Memory B cell (primary cell): ENCODE results near the gene MT3.

Source experiments
- ATAC-seq: fragments of 150-1000 bp; cut with Tn5 transposase; 2 replicates; pipeline ENCODE4 v1.10.0; 2021; ENCODE audit warnings: low read depth, mild to moderate bottlenecking, moderate library complexity
- DNase-seq, 2 donors: peaks; one replicate each; pipeline ENCODE4 v3.0.0; 2022; ENCODE audit warnings: low spot score in 2 of 2
- H3K27ac Mint-ChIP-seq: one replicate; pipeline ENCODE4 v1.8.0; 2022; ENCODE audit warnings: mild to moderate bottlenecking, moderate library complexity, mixed read lengths
- H3K27me3 Mint-ChIP-seq: one replicate; pipeline ENCODE4 v1.8.0; 2022; ENCODE audit warnings: mixed read lengths
- H3K36me3 Mint-ChIP-seq: one replicate; pipeline ENCODE4 v1.8.0; 2022; ENCODE audit warnings: mild to moderate bottlenecking, mixed read lengths
- H3K4me1 Mint-ChIP-seq: one replicate; pipeline ENCODE4 v1.8.0; 2022; ENCODE audit warnings: mixed read lengths
- H3K4me3 Mint-ChIP-seq: one replicate; pipeline ENCODE4 v1.8.0; 2022; ENCODE audit warnings: mild to moderate bottlenecking, moderate library complexity, mixed read lengths
- H3K9me3 Mint-ChIP-seq: one replicate; pipeline ENCODE4 v1.8.0; 2022; ENCODE audit warnings: mixed read lengths

The MT3 gene

GRCh38 chr16:56635441-56635967 is 46.2 kb downstream of the MT3 start:
- no peak for ATAC-seq
- Mint-ChIP-seq H3K4me3 (peak overlapping the region; percentile 31), H3K27me3 (peaks cover 35% of the 10 kb centered on the region), H3K9me3 (no peaks in the 10 kb centered on the region), H3K4me1 (peaks cover 22% of the 10 kb centered on the region), H3K27ac (no peak overlapping the region), H3K36me3 (no peaks in the 10 kb centered on the region)
- DNase-seq, result no peak

- Mint-ChIP-seq H3K4me1 (peaks cover 18% of the 10 kb centered on the region), H3K36me3 (no peaks in the 10 kb centered on the region), H3K4me3 (no peak overlapping the region), H3K27me3 (peaks cover 33% of the 10 kb centered on the region), H3K27ac (no peak overlapping the region), H3K9me3 (no peaks in the 10 kb centered on the region)
- ATAC-seq (no peak), DNase-seq (no peak)
Measured at GRCh38 chr16:56636616-56637413, 47.5 kb downstream of the MT3 start.

- H3K4me3 Mint-ChIP-seq, result peak within 1 kb of the TSS; percentile 43
- ATAC-seq, result peak; percentile 31
- no peak for DNase-seq
- no peak within 1 kb of the TSS for H3K27ac Mint-ChIP-seq
- H3K4me1 Mint-ChIP-seq, result peaks cover 20% of the 10 kb centered on the region
- H3K36me3 Mint-ChIP-seq, result no peaks in the 10 kb centered on the region
- H3K27me3 Mint-ChIP-seq, result peaks cover 30% of the 10 kb centered on the region
- no peaks in the 10 kb centered on the region for H3K9me3 Mint-ChIP-seq
Measured at GRCh38 chr16:56637814-56638750, 48.8 kb downstream of the MT3 start, which contains the start of gene MT1A. MT1A (plus strand) TSS chr16:56638666; CDS start chr16:56638739, 73 bp downstream.

GRCh38 chr16:56639045-56639444 is 49.7 kb downstream of the MT3 start:
- Mint-ChIP-seq H3K9me3 (no peaks in the 10 kb centered on the region), H3K27ac (no peak overlapping the region), H3K36me3 (no peaks in the 10 kb centered on the region), H3K27me3 (peaks cover 29% of the 10 kb centered on the region), H3K4me3 (no peak overlapping the region), H3K4me1 (peaks cover 27% of the 10 kb centered on the region)
- ATAC-seq (no peak), DNase-seq (no peak)

GRCh38 chr16:56640076-56640475 is 50.7 kb downstream of the MT3 start:
- Mint-ChIP-seq H3K27me3 (peaks cover 22% of the 10 kb centered on the region), H3K4me1 (peaks cover 25% of the 10 kb centered on the region), H3K36me3 (no peaks in the 10 kb centered on the region), H3K4me3 (no peak overlapping the region), H3K9me3 (no peaks in the 10 kb centered on the region), H3K27ac (no peak overlapping the region)
- DNase-seq (no peak), ATAC-seq (no peak)
